Metanephros (tissue), 2 donors: ENCODE data around the gene COX11. TPM values are rescaled to one million over a fixed set of nuclear protein-coding genes. Genes with fewer than 3 reads are reported as not detected.

Experiments
- small RNA-seq: library from RNA; depleted of rRNA; stranded (forward); fragments of <200 nt; gene quantifications from one replicate; pipeline ENCODE3, GENCODE V24; 2014; ENCODE audit warnings: low replicate concordance
- total RNA-seq: library from RNA; depleted of rRNA; stranded (reverse); fragments of >200 nt; gene quantifications from one replicate; pipeline ENCODE4 v1.2.3, GENCODE V29; 2014

The COX11 gene, protein sequence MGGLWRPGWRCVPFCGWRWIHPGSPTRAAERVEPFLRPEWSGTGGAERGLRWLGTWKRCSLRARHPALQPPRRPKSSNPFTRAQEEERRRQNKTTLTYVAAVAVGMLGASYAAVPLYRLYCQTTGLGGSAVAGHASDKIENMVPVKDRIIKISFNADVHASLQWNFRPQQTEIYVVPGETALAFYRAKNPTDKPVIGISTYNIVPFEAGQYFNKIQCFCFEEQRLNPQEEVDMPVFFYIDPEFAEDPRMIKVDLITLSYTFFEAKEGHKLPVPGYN
- 69.7 TPM for total RNA-seq

GRCh38 chr17:54968262-54968987 is at the start of gene COX11, which contains the start of gene STXBP4:
COX11 (minus strand) TSS chr17:54968654; CDS start chr17:54968646, 8 bp downstream.
STXBP4 (plus strand) TSS chr17:54968765; CDS start chr17:54986220, 17,455 bp downstream.

Small RNA genes within 50 kb of the gene (small RNA-seq; reads per million reads assigned to genes)
- gene AC007485.1 = not detected

Other genes starting within 250 kb of the COX11 start
- gene TOM1L1, start 67.8 kb downstream of the COX11 start, total RNA-seq = 62.2 TPM
- 20.5 TPM for gene STXBP4, start 111 bp upstream of the COX11 start, total RNA-seq